ENCODE data around the gene GPX5.
"Not testable (repeated sequence)": the region's sequence is repeated elsewhere in the genome, so short reads cannot be mapped to it uniquely, and the experiment has no call there.

The GPX5 gene

DNA sequence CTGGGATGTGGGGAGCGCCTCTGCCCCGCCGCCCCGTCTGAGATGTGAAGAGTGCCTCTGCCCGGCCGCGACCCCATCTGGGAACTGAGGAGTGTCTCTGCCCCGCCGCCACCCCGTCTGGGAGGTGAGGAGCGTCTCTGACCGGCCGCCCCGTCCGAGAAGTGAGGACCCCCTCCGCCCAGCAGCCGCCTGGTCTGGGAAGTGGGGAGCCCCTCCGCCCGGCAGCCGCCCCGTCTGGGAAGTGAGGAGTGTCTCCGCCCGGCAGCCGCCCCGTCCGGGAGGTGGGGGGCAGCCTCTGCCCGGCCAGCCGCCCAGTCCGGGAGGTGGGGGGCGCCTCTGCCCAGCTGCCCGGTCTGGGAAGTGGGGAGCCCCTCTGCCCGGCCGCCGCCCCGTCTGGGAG, 23.5 kb upstream of the GPX5 start:
- H3K9me3 Mint-ChIP-seq, result not testable (repeated sequence)
- H3K4me1 Mint-ChIP-seq, result peaks cover 13% of the 10 kb centered on the region

DNA sequence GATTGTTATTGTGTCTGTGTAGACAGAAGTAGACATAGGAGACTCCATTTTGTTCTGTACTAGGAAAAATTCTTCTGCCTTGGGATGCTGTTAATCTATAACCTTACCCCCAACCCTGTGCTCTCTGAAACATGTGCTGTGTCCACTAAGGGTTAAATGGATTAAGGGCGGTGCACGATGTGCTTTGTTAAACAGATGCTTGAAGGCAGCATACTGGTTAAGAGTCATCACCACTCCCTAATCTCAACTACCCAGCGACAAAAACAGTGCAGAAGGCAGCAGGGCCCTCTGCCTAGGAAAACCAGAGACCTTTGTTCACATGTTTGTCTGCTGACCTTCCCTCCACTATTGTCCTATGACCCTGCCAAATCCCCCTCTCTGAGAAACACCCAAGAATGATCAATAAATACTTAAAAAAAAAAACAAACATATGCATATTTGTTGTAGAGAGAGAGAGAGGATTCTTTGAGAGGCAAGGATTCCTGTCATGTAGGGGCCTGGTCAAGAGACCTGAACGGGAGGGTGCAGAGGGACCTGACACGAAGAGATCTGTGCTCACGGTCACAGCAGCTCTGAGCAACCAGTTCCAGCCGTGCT, 22.9 kb upstream of the GPX5 start:
- H3K27me3 Mint-ChIP-seq, H3K27ac Mint-ChIP-seq, H3K4me3 Mint-ChIP-seq, H3K9me3 Mint-ChIP-seq, H3K36me3 Mint-ChIP-seq: not testable (repeated sequence)
- H3K4me1 Mint-ChIP-seq, result peaks cover 20% of the 10 kb centered on the region

More for the DNA sequence above, 23.5 kb upstream of the GPX5 start:
- not testable (repeated sequence) for H3K27ac Mint-ChIP-seq, H3K4me3 Mint-ChIP-seq, H3K36me3 Mint-ChIP-seq, H3K27me3 Mint-ChIP-seq

DNA sequence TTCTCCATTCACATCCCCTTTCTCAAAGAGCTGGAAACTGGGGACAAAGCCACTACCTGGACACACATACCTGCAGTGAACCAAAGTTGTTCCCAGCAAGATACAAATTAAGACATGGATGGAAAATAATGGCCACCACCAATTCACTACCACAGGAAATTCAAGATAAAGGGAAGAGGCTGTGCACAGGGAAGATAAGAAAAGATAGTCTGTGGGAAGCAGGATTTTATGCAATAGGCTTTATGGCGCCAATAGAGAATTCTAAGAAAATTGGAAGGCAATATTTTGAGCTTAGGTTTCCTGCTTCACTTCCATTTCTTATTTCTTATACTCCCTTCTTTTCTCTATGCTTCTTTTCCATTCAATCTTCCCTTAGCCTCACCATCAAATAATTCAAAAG, 19.9 kb upstream of the GPX5 start:
- peaks cover 21% of the 10 kb centered on the region for H3K4me1 Mint-ChIP-seq
- H3K27me3 Mint-ChIP-seq, result no peaks in the 10 kb centered on the region
- H3K9me3 Mint-ChIP-seq, result no peaks in the 10 kb centered on the region
- no peaks in the 10 kb centered on the region for H3K36me3 Mint-ChIP-seq
- no peak overlapping the region for H3K4me3 Mint-ChIP-seq
- H3K27ac Mint-ChIP-seq, result no peak overlapping the region

DNA sequence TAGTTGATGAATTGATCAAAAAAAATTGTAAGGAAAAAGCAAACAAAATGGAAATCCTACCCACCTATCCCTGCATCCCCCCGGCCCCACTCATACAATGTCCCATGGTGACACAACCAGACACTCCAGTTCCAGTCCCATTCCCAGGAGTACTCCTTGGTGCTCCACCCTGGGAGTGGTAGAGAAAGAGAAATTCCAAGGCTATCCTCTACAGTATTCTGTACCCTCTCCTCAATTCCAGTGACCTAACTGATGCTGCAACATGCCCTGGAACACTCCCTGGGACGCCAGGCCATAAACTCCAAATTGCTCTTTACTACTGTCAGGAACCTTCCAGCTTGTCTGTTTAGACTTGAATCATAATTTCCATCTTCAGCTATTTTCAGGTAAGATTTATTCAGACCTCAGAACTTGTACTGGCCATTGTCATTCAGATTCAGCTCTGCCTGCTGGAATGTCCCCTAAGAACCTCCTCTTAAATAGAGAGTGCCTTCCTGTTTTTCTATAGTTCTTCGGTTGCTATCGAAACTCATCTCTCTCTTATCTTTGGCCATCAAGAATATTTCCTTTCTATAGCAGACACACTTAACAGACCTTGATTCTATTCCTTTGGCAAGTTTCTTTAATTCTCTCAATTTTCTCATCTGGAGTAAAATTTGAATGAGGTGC, 18.7 kb upstream of the GPX5 start:
- H3K4me3 Mint-ChIP-seq, result peak overlapping the region; percentile 2
- no peaks in the 10 kb centered on the region for H3K27me3 Mint-ChIP-seq
- H3K27ac Mint-ChIP-seq, result no peak overlapping the region
- no peaks in the 10 kb centered on the region for H3K9me3 Mint-ChIP-seq
- peaks cover 21% of the 10 kb centered on the region for H3K4me1 Mint-ChIP-seq
- H3K36me3 Mint-ChIP-seq, result no peaks in the 10 kb centered on the region

DNA sequence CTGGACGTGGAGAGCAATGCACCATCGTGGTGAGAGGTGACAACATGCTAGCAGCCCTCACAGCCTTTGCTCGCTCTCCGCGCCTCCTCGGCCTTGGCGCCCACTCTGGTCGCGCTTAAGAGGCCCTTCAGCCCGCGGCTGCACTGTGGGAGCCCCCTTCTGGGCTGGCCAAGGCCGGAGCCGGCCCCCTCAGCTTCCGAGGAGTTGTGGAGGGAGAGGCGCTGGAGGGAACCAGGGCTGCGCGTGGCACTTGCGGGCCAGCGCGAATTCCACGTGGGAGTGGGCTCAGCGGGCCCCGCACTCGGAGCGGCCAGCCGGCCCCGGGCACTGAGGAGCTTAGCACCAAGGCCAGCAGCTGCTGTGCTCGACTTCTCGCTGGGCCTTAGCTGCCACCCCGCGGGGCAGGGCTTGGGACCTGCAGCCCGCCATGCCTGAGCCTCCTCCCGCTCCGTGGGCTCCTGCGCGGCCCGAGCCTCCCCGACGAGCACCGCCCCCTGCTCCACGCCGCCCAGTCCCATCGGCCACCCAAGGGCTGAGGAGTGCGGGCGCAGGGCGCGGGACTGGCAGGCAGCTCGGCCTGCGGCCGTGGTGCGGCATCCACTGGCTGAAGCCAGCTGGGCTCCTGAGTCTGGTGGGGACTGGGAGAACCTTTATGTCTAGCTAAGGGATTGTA, 13.9 kb upstream of the GPX5 start:
- Mint-ChIP-seq H3K9me3 (no peaks in the 10 kb centered on the region), H3K4me3 (no peak overlapping the region), H3K27me3 (peaks cover 5% of the 10 kb centered on the region), H3K36me3 (no peaks in the 10 kb centered on the region), H3K27ac (peak overlapping the region; percentile 46), H3K4me1 (peaks cover 12% of the 10 kb centered on the region)

DNA sequence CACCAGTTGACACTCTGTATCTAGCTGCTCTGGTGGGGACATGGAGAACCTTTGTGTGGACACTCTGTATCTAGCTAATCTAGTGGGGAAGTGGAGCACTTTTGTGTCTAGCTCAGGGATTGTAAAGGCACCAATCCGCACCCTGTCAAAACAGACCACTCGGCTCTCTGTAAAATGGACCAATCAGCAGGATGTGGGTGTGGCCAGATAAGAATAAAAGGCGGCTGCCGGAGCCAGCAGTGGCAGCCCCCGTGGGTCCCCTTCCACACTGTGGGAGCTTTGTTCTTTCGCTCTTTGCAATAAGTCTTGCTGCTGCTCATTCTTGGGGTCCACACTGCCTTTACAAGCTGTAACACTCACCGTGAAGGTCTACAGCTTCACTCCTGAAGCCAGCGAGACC, 13.3 kb upstream of the GPX5 start:
- H3K27me3 Mint-ChIP-seq, result not testable (repeated sequence)

DNA sequence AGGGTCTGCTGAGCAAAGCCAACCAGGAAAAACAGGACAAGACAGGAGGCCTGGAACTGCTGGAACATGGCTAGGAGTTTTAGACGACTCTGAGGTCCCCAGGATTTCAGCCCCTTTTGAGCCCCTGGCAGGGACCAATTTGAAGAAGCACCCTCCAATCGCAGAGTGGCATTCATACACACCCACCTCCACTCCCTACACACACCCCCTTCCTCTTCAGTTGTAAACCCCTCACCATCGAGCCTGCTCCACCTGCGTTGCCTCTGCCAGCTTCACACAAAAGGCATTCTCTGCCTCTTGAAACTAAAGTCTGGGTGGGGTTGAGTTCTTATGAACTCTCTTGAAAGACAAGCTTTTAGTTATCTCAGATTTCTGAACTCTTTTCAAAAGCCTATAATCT, 10.0 kb upstream of the GPX5 start, which contains the start of gene GPX6:
Gene GPX6 (minus strand): TSS at position 118 of the 400 bp plus-strand sequence. CDS start 50 bp downstream, at position 68.
- Mint-ChIP-seq H3K27ac (no peak within 1 kb of the TSS), H3K36me3 (no peaks in the 10 kb centered on the region), H3K9me3 (no peaks in the 10 kb centered on the region), H3K4me1 (no peaks in the 10 kb centered on the region), H3K27me3 (peaks cover 7% of the 10 kb centered on the region), H3K4me3 (no peak within 1 kb of the TSS)

More for the DNA sequence above, 13.3 kb upstream of the GPX5 start:
- H3K4me1 Mint-ChIP-seq, H3K4me3 Mint-ChIP-seq, H3K9me3 Mint-ChIP-seq, H3K36me3 Mint-ChIP-seq, H3K27ac Mint-ChIP-seq: not testable (repeated sequence)

DNA sequence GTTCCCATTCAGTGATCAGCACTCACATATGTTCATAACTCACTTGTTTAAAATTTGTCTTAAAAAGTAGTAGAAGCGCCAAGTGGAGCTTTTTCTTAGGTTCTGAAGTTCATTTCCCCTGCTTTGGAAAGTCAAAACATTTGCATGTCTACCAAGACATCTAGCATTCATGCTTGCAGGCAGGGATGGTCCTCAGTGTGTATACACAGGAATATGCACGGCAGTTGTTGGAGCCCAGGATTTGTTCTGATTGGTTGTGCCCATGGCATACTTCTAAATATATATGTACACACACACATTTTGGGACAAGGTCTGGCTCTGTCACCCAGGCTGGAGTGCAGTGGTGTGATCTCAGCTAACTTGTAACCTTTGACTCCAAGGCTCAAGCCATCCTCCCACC, 7.7 kb upstream of the GPX5 start:
- H3K9me3 Mint-ChIP-seq, result no peaks in the 10 kb centered on the region
- no peak overlapping the region for H3K4me3 Mint-ChIP-seq
- no peaks in the 10 kb centered on the region for H3K36me3 Mint-ChIP-seq
- H3K4me1 Mint-ChIP-seq, result peaks cover 9% of the 10 kb centered on the region
- H3K27ac Mint-ChIP-seq, result no peak overlapping the region
- peaks cover 12% of the 10 kb centered on the region for H3K27me3 Mint-ChIP-seq

DNA sequence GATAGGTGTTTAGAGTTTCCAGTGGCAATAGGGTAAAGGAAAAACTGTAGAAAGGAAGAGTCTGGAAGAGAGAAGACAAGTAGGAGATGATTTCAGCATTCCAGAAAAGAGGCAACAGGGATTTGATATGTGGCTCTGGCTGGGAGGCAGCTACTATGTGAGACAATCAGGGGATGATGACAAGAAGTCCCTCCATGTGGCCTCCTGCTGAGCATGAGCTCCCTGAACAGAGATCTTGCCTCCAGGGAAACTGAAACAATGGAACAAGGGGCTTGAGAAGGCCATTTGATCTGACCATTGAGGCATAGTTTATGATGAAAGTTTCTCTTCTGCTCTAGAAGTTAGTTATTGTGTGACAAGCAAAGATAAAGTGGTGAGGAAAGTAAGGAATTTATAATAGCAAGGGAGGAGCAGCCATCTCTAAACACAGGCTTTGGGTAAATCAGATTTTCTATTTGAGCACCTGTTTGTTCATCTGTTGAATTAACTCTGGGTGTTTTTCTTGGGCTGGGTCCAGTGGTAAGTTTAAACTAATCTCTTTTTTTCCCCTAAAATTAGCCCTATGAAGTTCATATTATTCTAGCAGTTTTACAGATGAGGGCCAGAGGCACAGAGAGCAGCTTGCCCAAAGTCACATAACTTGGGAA, 3.0 kb upstream of the GPX5 start:
- Mint-ChIP-seq H3K36me3 (no peaks in the 10 kb centered on the region), H3K27me3 (peaks cover 18% of the 10 kb centered on the region), H3K4me3 (no peak overlapping the region), H3K9me3 (no peaks in the 10 kb centered on the region), H3K27ac (peak overlapping the region; percentile 52), H3K4me1 (peaks cover 28% of the 10 kb centered on the region)

DNA sequence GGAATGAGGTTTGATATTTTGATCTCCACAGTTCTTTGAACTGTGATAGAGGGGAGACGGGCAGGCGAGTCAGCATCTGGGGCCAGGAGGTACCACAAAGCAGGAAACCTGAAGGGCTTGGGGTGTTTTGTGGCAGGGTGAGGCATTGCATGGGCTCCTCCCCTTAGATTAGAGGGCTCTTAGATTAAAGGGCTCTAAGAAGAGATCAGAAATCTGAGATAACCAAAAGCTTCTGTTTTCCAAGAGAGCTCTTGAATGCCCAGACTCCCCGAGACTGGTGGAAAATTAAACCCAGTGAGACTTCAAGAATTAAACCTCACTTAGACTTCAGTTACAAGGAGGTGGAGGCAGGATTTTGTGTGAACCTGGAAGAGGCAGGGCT, 2.4 kb upstream of the GPX5 start:
- Mint-ChIP-seq H3K4me1 (peaks cover 28% of the 10 kb centered on the region), H3K4me3 (peak overlapping the region; percentile 51), H3K36me3 (no peaks in the 10 kb centered on the region), H3K9me3 (no peaks in the 10 kb centered on the region), H3K27me3 (peaks cover 20% of the 10 kb centered on the region), H3K27ac (peak overlapping the region; percentile 52)

DNA sequence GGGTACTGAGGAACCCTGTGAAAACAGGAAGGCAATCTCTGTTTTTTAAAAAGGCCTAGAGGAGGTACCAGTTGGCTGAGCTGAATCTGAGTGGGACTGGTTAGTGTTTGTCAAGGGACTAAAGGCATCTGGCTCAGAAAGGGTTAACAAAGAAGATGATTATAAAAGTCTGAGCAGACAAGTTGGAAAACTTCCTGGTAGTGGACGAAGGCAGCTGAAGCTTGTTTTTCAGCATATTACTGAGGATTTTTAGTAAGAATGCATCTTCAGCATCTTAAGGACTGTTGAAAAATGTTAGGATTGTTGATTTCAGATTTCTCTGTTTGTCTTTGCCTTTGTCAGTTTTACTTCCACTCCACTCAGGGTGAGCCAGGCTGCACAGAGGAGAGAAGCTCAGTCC, 5.1 kb downstream of the GPX5 start:
- Mint-ChIP-seq H3K27ac (no peak overlapping the region), H3K36me3 (no peaks in the 10 kb centered on the region), H3K4me3 (no peak overlapping the region), H3K27me3 (peaks cover 22% of the 10 kb centered on the region), H3K9me3 (no peaks in the 10 kb centered on the region), H3K4me1 (peaks cover 5% of the 10 kb centered on the region)

DNA sequence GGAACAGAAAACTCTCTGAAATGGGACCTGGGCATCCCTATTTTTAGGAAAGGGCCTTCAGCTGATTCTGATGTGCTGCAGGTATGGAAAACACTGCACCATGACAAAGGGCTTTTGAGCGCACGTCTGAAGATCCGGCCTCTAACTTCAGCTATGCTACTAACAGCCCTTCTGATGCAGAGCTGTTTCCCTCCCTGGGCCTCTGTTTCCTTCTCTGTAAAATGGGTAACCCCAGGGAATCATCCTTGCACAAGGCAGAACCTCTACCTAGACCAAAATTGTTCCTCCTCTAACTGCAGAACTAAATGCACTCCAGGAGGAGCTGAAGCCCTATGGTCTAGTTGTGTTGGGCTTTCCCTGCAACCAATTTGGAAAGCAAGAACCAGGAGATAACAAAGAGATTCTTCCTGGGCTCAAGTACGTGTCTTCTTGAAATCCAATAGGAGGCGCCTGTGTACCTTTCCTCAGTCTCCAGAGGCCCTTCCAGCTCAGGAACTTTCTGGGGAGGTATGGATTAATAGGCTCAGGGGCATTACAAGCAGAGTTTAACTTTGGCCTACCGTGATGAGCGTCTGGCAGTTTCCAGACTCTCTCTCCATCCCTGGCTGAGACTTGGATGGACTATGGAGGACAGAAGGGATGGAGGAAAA, 5.9 kb downstream of the GPX5 start:
- Mint-ChIP-seq H3K4me1 (peaks cover 3% of the 10 kb centered on the region), H3K36me3 (no peaks in the 10 kb centered on the region), H3K27ac (no peak overlapping the region), H3K4me3 (no peak overlapping the region), H3K9me3 (no peaks in the 10 kb centered on the region), H3K27me3 (peaks cover 24% of the 10 kb centered on the region)

DNA sequence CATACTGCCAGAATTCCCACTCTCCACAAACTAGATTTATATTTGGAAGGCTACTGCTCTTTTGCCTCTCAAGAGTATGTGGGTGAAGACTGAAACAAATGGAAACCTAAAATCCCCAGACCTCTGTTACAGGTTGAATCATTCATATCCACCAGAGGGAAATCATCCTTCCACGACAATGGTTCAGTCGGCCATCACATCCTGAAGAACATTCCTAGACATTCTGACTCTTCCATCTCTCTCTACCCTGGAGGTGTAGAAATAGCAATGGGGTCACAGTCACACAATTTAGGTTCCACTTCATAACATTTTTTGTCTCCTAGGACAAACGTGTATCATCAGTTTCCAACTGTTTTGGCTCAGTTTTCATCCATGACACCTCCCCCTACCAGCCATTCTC, 8.6 kb downstream of the GPX5 start:
- Mint-ChIP-seq H3K27ac (no peak overlapping the region), H3K9me3 (no peaks in the 10 kb centered on the region), H3K27me3 (peaks cover 23% of the 10 kb centered on the region), H3K4me3 (no peak overlapping the region), H3K4me1 (peaks cover 15% of the 10 kb centered on the region), H3K36me3 (peaks cover 1% of the 10 kb centered on the region)

DNA sequence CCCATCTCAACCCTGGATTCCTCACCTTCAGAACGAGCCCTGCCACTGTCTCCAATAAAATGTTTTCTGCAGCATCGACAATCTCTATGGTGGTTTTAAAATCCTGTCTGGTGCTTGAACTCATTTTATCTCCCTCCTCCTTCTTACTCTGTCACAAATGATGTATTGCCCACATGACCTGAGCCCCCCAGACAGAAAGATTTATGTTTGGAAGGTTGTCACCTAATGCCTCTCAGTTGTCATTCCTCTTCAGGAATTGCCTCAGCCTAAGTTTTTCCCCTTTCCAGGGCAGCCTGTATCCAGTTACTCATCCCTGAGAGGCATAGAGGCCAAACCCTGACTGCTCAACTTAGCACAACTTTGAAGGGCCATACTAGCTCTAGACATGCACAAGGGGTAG, 9.2 kb downstream of the GPX5 start:
- Mint-ChIP-seq H3K4me1 (peaks cover 15% of the 10 kb centered on the region), H3K27me3 (peaks cover 22% of the 10 kb centered on the region), H3K36me3 (peaks cover 1% of the 10 kb centered on the region), H3K4me3 (no peak overlapping the region), H3K9me3 (no peaks in the 10 kb centered on the region), H3K27ac (no peak overlapping the region)

DNA sequence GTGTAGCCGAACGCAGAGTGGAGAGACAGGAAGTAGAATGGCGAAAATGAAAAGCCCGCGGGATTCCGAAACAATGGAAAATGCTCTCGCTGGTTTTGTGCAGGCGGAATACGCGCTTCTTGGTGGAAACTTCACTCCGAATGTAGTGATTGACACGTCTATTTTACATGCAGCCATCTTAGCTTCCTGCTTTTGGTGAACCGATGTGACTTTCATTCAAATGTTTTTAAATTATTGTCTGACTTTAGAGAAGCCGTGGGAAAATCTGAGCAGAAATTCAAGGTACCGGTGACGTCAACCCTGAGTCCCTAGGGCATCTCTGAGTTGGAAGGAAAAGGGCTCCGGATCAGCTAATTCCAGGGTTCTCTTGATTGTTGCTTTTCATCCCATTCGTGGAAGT, 11.4 kb downstream of the GPX5 start:
- Mint-ChIP-seq H3K27ac (peak overlapping the region; percentile 89), H3K36me3 (peaks cover 4% of the 10 kb centered on the region), H3K4me1 (peaks cover 22% of the 10 kb centered on the region), H3K9me3 (peaks cover 8% of the 10 kb centered on the region), H3K4me3 (peak overlapping the region; percentile 71), H3K27me3 (peaks cover 24% of the 10 kb centered on the region)
